HCT116 (cell line): ENCODE results near the gene SLC16A3. TPM values are rescaled to one million over a fixed set of nuclear protein-coding genes. Genes with fewer than 3 reads are reported as not detected.

ENCODE experiments used
- ATAC-seq: fragments of 200-7000 bp; cut with Tn5 transposase; 2 replicates; pipeline ENCODE4 v1.9.1; 2020; ENCODE audit warnings: mild to moderate bottlenecking, moderate library complexity
- BruUV-seq: library from RNA; stranded (reverse); fragments of 400-500 nt; replicated peaks from 2 replicates; lab custom pipeline; 2021; lab: Mats Ljungman, UMichigan
- CTCF ChIA-PET: fragments of 300-600 bp; sonication (Branson Sonifier 250); formaldehyde crosslinking; loops from one replicate; lab custom pipeline; 2021; ENCODE audit warnings: antibody characterized with exemption; lab: Charles Lee
- POLR2A ChIA-PET: fragments of 300-600, 350-600 bp; sonication (Branson Sonifier 250); formaldehyde crosslinking; loops from one replicate; lab custom pipeline; 2021; ENCODE audit warnings: antibody characterized with exemption; lab: Charles Lee
- RAD21 ChIA-PET, 2 experiments: fragments of 300-600 bp; sonication (Branson Sonifier 250); formaldehyde crosslinking; loops; one replicate each; lab custom pipeline; 2023; ENCODE audit warnings: low total read pairs in 2 of 2; ENCODE audit not compliant: uncharacterized antibody in 2 of 2, unreplicated experiment in 2 of 2, low non-redundant PET in 1 of 2; lab: Charles Lee
- DNase-seq: peaks from one replicate; pipeline ENCODE4 v3.0.0-alpha.2; 2010; ENCODE audit warnings: low read depth, low spot score
- H2AFZ ChIP-seq: fragments of 200-600 bp; shearing (Covaris generic), sonication (generic); 2 replicates; pipeline ENCODE4 v1.6.1; 2017; ENCODE audit warnings: low read depth, mixed run types, mixed read lengths, antibody characterized with exemption, low read length; ENCODE audit not compliant: poor library complexity, severe bottlenecking
- H3K27ac ChIP-seq: 2 replicates; pipeline ENCODE4 v1.5.1; 2012; ENCODE audit warnings: low read depth, low read length
- H3K27me3 ChIP-seq: fragments of 200-600 bp; sonication (generic); 2 replicates; pipeline ENCODE4 v1.6.1; 2016; ENCODE audit warnings: mixed run types, low read length, mixed read lengths; ENCODE audit not compliant: insufficient read depth
- H3K36me3 ChIP-seq, 2 experiments: fragments of 200-500 bp in 1 of 2; fragments of 200-600 bp in 1 of 2; sonication (Bioruptor generic) in 1 of 2; sonication (generic) in 1 of 2; 2 replicates each; pipeline versions ENCODE4 v1.5.1 to v1.6.1; 2014 to 2016; ENCODE audit warnings: low read length in 2 of 2, inconsistent platforms in 1 of 2, mixed read lengths in 1 of 2, mixed run types in 1 of 2; ENCODE audit not compliant: insufficient read depth in 2 of 2, control insufficient read depth in 1 of 2
- H3K4me1 ChIP-seq, 2 experiments: fragments of 200-600 bp in 1 of 2; sonication (generic) in 1 of 2; 2 replicates each; pipeline versions ENCODE4 v1.5.1 to v1.6.1; 2012 to 2017; ENCODE audit warnings: low read length in 2 of 2, inconsistent platforms in 1 of 2, mild to moderate bottlenecking in 1 of 2, mixed read lengths in 1 of 2, mixed run types in 1 of 2, moderate library complexity in 1 of 2; ENCODE audit not compliant: insufficient read depth in 2 of 2, control insufficient read depth in 1 of 2
- H3K4me2 ChIP-seq: fragments of 200-600 bp; sonication (generic); 2 replicates; pipeline ENCODE4 v1.6.1; 2017; ENCODE audit warnings: mixed run types, low read length, mixed read lengths
- H3K4me3 ChIP-seq, 2 experiments: fragments of 200-600 bp in 1 of 2; sonication (generic) in 1 of 2; replicated peaks in 1 of 2; 2 replicates each; pipeline ENCODE4 v1.5.1; 2011 to 2016; ENCODE audit warnings: low read length in 2 of 2, control low read depth in 1 of 2, low read depth in 1 of 2, mild to moderate bottlenecking in 1 of 2, mixed read lengths in 1 of 2, mixed run types in 1 of 2
- H3K79me2 ChIP-seq: fragments of 200-600 bp; sonication (generic); 2 replicates; pipeline ENCODE4 v1.6.1; 2017; ENCODE audit warnings: mild to moderate bottlenecking, mixed run types, low read length, moderate library complexity, mixed read lengths; ENCODE audit not compliant: insufficient read depth
- H3K9ac ChIP-seq: fragments of 200-600 bp; sonication (generic); 2 replicates; pipeline ENCODE4 v1.6.1; 2016; ENCODE audit warnings: low read length, mixed read lengths
- H3K9me2 ChIP-seq: fragments of 200-600 bp; sonication (generic), shearing (Covaris generic); 2 replicates; pipeline ENCODE4 v1.6.1; 2017; ENCODE audit warnings: mixed run types, mild to moderate bottlenecking, moderate library complexity; ENCODE audit not compliant: insufficient read depth
- H3K9me3 ChIP-seq, 2 experiments: fragments of 200-500 bp in 1 of 2; fragments of 200-600 bp in 1 of 2; sonication (Bioruptor generic) in 1 of 2; sonication (generic) in 1 of 2; 2 replicates each; pipeline ENCODE4 v1.6.1; 2014 to 2017; ENCODE audit warnings: low read length in 2 of 2, mixed read lengths in 2 of 2, inconsistent platforms in 1 of 2, low read depth in 1 of 2, mild to moderate bottlenecking in 1 of 2, mixed run types in 1 of 2, moderate library complexity in 1 of 2; ENCODE audit not compliant: control insufficient read depth in 1 of 2, insufficient read depth in 1 of 2
- H4K20me1 ChIP-seq: fragments of 200-600 bp; sonication (generic), shearing (Covaris generic); 2 replicates; pipeline ENCODE4 v1.6.1; 2017; ENCODE audit warnings: mixed run types, mild to moderate bottlenecking, moderate library complexity; ENCODE audit not compliant: insufficient read depth
- CEBPB ChIP-seq: IDR thresholded peaks from 2 replicates; pipeline ENCODE4 v1.6.1; 2012; ENCODE audit warnings: low read depth
- ELF1 ChIP-seq: IDR thresholded peaks from 2 replicates; pipeline ENCODE4 v1.6.1; 2012; ENCODE audit warnings: low read depth, borderline replicate concordance
- EZH2 ChIP-seq: fragments of 200-600 bp; sonication (generic); IDR thresholded peaks from 2 replicates; pipeline ENCODE4 v1.6.1; 2017; ENCODE audit warnings: antibody characterized with exemption, mixed run types
- EZH2phosphoT487 ChIP-seq: fragments of 200-600 bp; IDR thresholded peaks from 2 replicates; pipeline ENCODE4 v1.6.1; 2018; ENCODE audit warnings: antibody characterized with exemption, borderline replicate concordance
- FOSL1 ChIP-seq: IDR thresholded peaks from 2 replicates; pipeline ENCODE4 v1.6.1; 2012; ENCODE audit warnings: low read depth
- JUND ChIP-seq: IDR thresholded peaks from 2 replicates; pipeline ENCODE4 v1.6.1; 2012
- POLR2A ChIP-seq: IDR thresholded peaks from 2 replicates; pipeline ENCODE4 v1.7.0; 2011; ENCODE audit warnings: borderline replicate concordance; ENCODE audit not compliant: insufficient read depth, insufficient read length; ENCODE audit errors: extremely low read depth
- POLR2AphosphoS5 ChIP-seq: IDR thresholded peaks from 2 replicates; pipeline ENCODE4 v1.6.1; 2011; ENCODE audit warnings: mild to moderate bottlenecking, low read depth, low read length, moderate library complexity
- RAD21 ChIP-seq: IDR thresholded peaks from 2 replicates; pipeline ENCODE4 v1.6.1; 2012; ENCODE audit warnings: low read depth, mild to moderate bottlenecking
- SIN3A ChIP-seq: IDR thresholded peaks from 2 replicates; pipeline ENCODE4 v1.6.1; 2012; ENCODE audit warnings: low read depth
- SP1 ChIP-seq: IDR thresholded peaks from 2 replicates; pipeline ENCODE4 v1.6.1; 2012; ENCODE audit warnings: low read depth
- SRF ChIP-seq: IDR thresholded peaks from 2 replicates; pipeline ENCODE4 v1.6.1; 2012; ENCODE audit warnings: low read depth
- TCF7L2 ChIP-seq: IDR thresholded peaks from 2 replicates; pipeline ENCODE4 v1.7.0; 2011; ENCODE audit warnings: borderline replicate concordance, inconsistent platforms; ENCODE audit not compliant: insufficient read depth, insufficient read length; ENCODE audit errors: extremely low read depth
- ZNF274 ChIP-seq: fragments of 200-500 bp; sonication (Bioruptor generic); IDR thresholded peaks from 2 replicates; pipeline ENCODE4 v1.6.1; 2014; ENCODE audit warnings: mild to moderate bottlenecking, low read depth, low read length, inconsistent platforms
- intact Hi-C: fragments of 100-400 bp; cut with micrococcal nuclease; formaldehyde crosslinking; loops from 2 replicates; pipeline ENCODE4 v1.10.0; 2022
- total RNA-seq: library from RNA; stranded (reverse); gene quantifications from one replicate; pipeline ENCODE4 v1.2.1, GENCODE V29; 2021; ENCODE audit not compliant: unreplicated experiment
- TF ChIP-seq, protein P1 (sequence below): IDR thresholded peaks from 2 replicates; pipeline ENCODE4 v1.6.1; 2012
- TF ChIP-seq, protein P2 (sequence below): IDR thresholded peaks from 2 replicates; pipeline ENCODE4 v1.6.1; 2011; ENCODE audit warnings: mild to moderate bottlenecking, low read length, moderate library complexity; ENCODE audit not compliant: insufficient replicate concordance; ENCODE audit errors: extremely low read depth

The SLC16A3 gene
- total RNA-seq, 1 experiment from 2014 or later: 445 TPM

DNA sequence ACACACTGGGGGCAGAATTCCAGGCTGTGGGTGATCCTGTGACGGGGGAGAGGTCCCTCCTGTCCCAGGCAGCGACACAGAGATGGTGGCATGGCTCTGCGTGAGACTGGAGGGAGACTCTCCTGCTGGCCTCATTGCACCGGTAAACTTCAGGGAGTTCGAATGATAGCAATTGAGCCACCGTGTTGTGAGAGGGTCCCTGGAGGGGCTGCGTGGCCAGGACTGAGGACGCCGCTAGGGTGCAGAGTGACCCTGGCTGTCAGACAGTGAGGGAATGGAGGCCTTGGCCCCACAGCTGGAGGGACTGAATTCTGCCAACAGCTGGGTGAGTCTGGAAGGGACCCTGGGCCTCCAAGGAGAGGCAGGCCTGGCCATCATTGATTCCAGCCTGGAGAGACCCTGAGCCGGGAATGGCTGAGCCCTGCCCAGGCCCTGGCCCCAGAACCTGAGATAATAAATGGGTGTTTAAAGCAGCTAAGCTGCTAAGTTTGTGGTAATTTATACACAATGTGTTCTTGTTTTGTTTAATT is 48.8 kb upstream of the SLC16A3 start:
- Histone ChIP-seq H3K9ac (no peak overlapping the region), H3K4me1 (0 out of 4 replicates have a peak, but pooled peaks cover 0 to 4% of the 10 kb centered on the region in 2 experiments), H3K4me3 (no peak overlapping the region), H3K9me2 (no peaks in the 10 kb centered on the region), H4K20me1 (no peaks in the 10 kb centered on the region), H2AFZ (no peak overlapping the region), H3K79me2 (no peaks in the 10 kb centered on the region), H3K36me3 (peaks cover 20 to 26% of the 10 kb centered on the region in 2 experiments), H3K4me2 (no peak overlapping the region), H3K9me3 (no peaks in the 10 kb centered on the region), H3K27me3 (no peaks in the 10 kb centered on the region), H3K27ac (no peak overlapping the region)
- no TSS peak for BruUV-seq
- no peak for DNase-seq
- ATAC-seq: no peak
- POLR2A ChIA-PET: no interaction called here
- RAD21 ChIA-PET: no interaction called here
- intact Hi-C loops: no loop called here
- TF ChIP-seq, protein P1, sequence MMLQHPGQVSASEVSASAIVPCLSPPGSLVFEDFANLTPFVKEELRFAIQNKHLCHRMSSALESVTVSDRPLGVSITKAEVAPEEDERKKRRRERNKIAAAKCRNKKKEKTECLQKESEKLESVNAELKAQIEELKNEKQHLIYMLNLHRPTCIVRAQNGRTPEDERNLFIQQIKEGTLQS: no peak
- TF ChIP-seq CEBPB (no peak), ELF1 (no peak), SP1 (no peak)
- CTCF ChIA-PET: interaction anchor here (1.6 kb wide), 1 partner anchor 26 kb away, joined by 3 read pairs; no protein-coding TSS in a partner anchor

DNA sequence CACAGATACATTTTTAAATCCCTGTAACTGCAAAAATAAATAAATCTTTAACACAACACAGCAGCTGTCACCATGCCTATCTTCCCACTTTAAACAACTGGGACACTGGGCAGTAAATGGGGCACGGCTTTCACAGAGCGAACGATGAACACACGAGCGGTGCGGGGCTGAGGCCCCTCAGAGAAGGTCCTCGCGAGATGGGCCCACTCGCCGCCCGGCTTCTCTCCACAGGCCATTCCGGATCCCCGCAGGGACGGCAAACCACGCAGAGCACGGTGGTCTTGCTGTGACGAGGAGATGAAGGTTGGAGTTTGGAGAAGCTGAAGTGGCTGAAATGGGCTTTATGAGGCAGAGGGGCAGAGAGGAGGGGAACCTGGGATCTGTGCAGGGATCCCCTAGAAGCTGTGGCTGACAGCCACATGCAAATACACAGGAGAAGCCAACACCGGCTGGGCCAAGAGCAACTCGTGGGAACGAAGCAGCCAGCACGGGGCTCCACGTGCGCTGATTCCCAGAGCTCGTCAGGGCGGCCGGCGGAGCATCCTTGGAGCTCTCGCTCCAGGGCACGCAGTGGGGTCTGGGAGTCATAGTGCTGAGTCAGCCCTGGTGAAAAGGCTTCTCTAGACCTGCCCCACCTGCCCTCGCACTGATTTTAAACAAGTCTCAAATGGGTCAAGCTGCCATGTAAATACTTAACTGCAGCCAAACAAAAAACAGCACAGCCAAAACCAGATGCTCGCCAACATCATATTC is 47.9 kb upstream of the SLC16A3 start:
- ATAC-seq: no peak
- Histone ChIP-seq H3K9me3 (no peaks in the 10 kb centered on the region), H2AFZ (no peak overlapping the region), H4K20me1 (no peaks in the 10 kb centered on the region), H3K4me3 (no peak overlapping the region), H3K4me1 (0 out of 4 replicates have a peak, but pooled peaks cover 0 to 4% of the 10 kb centered on the region in 2 experiments), H3K9ac (no peak overlapping the region), H3K27me3 (no peaks in the 10 kb centered on the region), H3K27ac (no peak overlapping the region; the same call in 1 of the 2 replicates), H3K36me3 (peaks cover 16 to 27% of the 10 kb centered on the region in 2 experiments), H3K9me2 (no peaks in the 10 kb centered on the region), H3K4me2 (no peak overlapping the region), H3K79me2 (no peaks in the 10 kb centered on the region)
- RAD21 ChIA-PET: no interaction called here
- BruUV-seq: no TSS peak
- CTCF ChIA-PET: interaction anchor here (1.6 kb wide), 1 partner anchor 27 kb away, joined by 3 read pairs; no protein-coding TSS in a partner anchor
- POLR2A ChIA-PET: no interaction called here
- no peak for DNase-seq
- intact Hi-C loops: no loop called here
- TF ChIP-seq ELF1 (no peak), JUND (no peak), CEBPB (no peak), ZNF274 (no peak), RAD21 (no peak), SIN3A (no peak), POLR2A (no peak), FOSL1 (no peak), SRF (no peak), SP1 (no peak), TCF7L2 (no peak), EZH2 (no peak), POLR2AphosphoS5 (no peak), EZH2phosphoT487 (no peak)
- TF ChIP-seq, protein P1: no peak
- TF ChIP-seq, protein P2, sequence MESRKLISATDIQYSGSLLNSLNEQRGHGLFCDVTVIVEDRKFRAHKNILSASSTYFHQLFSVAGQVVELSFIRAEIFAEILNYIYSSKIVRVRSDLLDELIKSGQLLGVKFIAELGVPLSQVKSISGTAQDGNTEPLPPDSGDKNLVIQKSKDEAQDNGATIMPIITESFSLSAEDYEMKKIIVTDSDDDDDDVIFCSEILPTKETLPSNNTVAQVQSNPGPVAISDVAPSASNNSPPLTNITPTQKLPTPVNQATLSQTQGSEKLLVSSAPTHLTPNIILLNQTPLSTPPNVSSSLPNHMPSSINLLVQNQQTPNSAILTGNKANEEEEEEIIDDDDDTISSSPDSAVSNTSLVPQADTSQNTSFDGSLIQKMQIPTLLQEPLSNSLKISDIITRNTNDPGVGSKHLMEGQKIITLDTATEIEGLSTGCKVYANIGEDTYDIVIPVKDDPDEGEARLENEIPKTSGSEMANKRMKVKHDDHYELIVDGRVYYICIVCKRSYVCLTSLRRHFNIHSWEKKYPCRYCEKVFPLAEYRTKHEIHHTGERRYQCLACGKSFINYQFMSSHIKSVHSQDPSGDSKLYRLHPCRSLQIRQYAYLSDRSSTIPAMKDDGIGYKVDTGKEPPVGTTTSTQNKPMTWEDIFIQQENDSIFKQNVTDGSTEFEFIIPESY: no peak
